GM18517 (cell line): Measurements from ENCODE around the gene PPP1R1C.
"Not testable (repeated sequence)": the region's sequence is repeated elsewhere in the genome, so short reads cannot be mapped to it uniquely, and the experiment has no call there.

ENCODE experiments used
- ATAC-seq: cut with Tn5 transposase; IDR thresholded peaks from one replicate; pipeline ENCODE4 v1.9.1; 2021; ENCODE audit warnings: mild to moderate bottlenecking, moderate library complexity; ENCODE audit not compliant: unreplicated experiment

Gene PPP1R1C

DNA sequence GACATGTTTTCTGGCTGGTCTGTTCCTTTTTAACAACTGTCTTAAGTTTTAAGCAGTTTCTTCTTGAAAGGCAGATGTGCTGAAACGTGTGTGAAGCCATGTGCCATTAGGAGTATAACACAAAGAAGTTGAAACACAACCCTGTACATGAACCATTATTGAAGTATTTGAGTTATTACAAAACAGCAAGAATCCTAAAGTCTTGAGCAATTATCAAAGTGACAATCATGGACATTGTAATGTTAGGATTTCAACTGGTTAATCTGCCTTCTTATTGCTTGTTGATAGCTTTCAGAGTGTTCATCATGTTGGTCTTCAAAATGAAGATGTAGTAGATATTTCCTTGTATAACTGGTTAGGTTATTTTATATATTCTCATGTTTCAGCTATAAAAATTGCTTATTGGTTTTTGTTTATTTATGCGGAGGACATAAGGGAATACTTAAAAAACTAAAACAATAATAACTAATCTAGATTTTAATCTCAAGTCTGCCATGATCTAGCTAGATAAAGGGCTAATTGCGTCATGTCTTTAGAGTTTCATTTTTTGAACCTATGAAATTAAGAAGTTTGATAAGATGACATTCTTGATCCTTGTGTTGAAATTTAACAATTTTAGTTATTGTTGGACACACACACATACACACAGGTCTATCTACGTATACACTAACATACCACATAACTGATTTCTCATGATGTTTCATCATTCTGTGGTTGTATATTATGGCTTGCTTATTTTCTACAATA lies 21.1 kb downstream of the PPP1R1C start:
- ATAC-seq, result no peak

DNA sequence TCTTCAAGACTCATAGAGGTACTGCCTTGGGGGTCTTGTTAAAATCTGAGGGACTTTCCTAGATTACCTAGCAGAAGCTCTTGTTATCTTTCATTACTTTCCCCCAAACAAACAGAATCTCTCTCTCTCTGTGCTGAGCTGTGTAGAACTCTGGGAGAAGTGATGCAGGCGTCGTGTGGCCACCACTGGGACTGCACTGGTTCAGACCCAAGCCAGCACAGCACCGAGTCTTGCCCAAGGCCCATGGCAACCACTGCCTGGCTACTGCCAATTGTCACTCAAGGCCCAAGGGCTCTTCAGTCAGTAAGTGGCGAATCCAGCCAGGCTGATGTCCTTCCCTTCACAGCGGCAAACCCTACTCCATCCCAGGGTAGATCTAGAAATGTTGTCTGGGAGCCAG lies 28.6 kb downstream of the PPP1R1C start:
- ATAC-seq, result no peak

DNA sequence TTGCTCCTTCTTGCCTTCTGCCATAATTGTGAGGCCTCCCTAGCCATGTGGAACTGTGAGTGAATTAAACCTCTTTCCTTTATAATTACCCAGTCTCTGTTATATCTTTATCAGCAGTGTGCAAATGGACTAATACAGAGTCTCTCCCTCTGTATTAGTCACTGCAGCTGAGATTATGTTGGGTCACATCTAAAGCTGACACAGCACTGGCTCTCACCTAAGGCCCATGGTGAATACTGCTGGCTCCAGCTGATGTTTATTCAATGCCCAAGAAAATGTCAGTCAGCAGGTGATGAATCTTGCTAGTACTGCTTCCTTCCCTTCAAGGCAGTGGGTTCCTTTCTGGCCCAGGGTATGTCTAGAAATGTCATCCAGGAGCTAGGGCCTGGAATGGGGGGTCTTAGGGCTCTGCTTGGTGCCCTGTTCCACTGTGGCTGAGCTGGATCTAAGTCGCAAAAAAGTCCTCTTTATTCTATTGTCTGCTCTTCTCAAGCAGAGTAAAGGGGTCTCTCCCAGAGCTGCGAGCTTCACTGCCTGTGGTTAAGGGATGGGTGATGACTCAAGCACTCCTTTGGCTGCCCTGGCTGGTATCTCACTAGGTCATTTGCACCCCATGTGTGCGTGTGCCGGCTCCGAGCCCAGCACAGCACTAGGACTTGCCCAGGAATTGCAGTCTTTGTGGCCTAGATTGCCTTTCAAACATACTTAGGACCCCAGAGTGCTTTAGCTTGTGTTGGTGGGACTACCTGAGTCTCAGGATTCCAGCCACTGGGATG lies 29.9 kb downstream of the PPP1R1C start:
- ATAC-seq, result no peak

DNA sequence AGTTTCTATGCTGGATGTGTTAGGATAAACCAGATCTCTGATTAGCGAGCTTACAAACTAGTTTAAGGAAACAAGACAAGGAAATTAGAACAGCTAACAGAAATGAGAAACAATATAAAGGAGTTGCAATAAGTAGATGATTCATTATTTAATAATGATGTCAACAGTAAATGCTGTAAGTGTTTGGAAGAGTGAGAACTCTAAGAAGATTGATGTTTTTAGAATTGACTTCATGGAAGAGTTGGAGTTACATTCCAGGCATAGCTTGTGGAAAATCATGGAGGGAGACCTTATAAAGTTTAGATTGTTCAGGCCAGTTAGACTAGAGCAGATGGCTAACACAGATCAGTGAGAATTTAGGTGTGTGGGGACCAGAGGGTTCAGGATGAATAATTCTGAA lies 32.6 kb downstream of the PPP1R1C start:
- no peak for ATAC-seq

DNA sequence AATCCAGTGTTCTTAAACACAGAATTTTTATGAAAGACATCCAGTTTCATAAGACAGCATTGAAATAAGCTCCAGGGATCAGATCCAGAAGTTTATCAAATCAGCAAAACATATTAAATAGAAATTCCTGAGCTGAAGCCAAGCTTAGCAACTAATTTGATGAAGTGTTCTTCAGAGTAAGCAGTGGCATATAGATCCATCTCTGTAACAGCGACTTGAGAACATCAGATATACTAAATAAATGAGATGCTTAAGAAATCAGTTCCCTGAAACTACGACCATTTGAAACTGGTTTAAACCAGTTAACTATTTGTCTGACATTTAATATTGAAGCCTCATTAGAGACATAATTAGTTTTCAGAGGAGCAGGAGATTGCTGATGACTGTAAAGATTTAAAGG lies 34.1 kb downstream of the PPP1R1C start:
- no peak for ATAC-seq

DNA sequence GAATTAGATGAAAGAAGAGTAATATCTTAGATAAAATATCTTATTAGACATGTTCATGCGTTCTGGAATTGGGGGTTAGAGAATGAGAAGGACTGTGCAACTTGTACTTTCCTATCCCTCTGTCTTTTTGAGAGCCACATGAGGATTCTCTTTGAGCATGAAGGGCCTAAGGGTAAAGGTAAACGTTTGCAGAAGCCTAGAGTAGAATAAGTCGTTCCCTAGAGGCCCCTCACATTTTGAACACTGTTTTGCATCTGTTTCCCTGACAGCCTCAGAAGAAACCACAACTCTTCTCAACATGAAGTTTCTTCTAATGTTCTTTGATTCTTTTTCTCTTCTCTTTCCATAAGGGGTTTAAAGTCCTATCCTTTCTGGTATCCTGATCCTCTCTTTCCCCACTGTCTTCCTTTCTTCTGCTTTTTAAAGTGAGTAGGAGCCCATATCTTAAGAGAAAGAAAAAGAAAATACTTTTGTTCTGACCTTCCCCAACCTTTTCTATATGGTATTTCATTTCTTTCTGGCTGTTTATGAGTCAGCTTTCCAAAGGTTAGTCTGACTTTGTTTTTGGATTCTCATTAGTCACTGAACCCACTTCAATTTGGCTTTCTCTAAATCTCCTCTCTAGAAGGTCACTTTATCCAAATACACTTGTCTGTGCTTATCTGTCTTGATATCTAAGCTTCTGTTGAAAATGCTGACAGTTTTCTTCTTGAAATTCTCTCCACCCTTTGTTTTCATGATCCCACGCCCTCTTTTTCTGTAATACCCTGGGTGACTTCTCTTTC lies 34.8 kb downstream of the PPP1R1C start:
- ATAC-seq, result no peak

DNA sequence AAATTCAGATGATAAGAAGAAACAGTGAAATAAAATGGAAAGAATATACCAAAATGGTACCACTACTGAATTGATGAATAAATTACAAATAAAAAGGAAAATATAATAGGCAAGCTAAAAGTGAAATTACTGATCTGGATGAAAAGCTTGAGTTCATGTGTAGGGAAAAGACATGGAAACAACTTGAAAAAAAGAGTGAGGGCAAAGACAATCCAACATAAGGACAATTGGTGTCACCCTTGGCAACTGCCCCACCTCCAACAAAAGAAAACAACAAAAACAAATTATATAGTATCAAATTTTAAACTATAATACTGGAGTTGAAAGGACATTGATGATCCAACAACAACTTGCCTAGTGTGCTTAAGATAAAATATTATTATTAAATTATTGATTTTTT lies 37.6 kb downstream of the PPP1R1C start:
- ATAC-seq, result no peak

DNA sequence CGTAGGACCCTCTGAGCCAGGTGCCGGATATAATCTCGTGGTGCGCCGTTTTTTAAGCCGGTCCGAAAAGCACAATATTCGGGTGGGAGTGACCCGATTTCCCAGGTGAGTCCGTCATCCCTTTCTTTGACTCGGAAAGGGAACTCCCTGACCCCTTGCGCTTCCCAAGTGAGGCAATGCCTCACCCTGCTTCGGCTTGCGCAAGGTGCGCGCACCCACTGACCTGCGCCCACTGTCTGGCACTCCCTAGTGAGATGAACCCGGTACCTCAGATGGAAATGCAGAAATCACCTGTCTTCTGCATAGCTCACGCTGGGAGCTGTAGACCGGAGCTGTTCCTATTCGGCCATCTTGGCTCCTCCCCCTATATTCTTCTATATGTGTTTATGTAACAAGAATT lies 45.2 kb downstream of the PPP1R1C start:
- ATAC-seq, result not testable (repeated sequence)

DNA sequence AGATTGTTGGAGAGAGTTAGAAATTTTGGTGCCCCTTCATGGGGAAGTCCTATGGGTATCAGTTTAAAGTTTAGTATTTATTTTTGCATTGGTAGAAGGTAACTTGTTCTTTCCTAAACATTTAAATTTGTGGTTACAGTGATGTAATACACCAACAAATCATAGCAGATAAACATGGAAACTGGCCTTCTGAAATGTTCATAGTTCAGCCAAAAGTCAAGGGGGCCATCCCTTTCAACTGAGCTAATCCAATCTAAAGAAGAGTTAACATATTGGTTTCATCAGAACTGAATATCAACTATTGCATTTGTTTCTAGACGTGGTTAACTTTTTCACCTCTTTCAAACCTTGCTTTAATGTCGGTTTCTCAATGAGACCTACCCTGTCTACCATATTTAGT lies 46.3 kb downstream of the PPP1R1C start:
- ATAC-seq, result no peak

DNA sequence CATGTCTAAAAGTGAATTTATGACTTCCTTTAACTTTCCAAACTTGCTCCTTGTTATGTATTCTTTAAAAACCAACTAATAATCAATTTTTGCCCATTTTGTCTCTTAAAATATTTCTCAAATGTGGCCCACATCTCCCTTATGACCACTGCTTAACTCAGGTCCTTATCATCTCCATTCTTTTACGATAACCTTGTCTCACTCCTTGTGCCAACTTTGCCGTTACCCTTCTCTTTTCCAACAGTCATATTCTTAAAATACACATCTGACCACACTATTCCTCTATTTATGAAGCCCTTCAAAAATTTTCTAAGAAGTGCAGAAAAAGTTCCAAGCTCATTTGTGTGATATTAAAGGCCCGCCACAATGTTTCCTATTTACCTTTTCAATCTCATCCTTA lies 47.8 kb downstream of the PPP1R1C start:
- ATAC-seq, result no peak

DNA sequence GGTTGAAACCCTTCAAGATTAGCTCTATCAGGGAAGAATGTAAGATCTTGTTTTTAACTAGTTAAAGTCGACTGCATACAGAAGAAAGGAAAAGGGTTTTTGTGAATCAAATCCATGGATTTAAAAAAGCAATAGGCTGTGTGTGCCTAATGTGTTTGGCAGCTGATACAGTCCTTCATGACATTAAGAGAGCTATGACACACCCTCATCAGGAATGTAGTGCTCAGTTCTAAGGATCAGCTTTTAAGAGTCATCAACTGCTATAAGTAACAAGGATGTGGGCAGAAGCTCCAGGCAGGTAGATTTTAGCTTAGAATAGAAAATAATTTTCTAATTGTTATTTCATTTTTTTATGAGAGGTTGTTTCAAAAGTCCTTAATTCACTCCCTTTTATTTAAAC lies 52.9 kb downstream of the PPP1R1C start:
- no peak for ATAC-seq

DNA sequence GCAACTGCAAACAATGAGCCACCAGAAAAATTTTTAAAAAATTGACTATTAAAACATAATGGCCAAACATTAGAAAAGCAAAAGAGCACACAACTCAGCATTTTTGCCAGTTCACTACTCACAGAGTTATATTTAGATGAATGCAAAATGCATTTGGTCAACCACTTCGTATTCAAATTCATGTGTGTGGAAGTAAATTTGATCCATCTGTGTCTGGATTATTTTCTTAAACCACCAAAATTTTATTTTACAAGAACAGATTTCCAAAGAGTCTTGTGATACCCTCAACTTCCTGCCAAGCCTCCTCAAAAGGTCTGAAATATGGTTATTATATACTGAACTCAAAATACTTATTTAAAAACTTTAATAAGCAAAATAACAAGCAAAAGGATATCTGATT lies 57.4 kb downstream of the PPP1R1C start:
- ATAC-seq, result no peak

DNA sequence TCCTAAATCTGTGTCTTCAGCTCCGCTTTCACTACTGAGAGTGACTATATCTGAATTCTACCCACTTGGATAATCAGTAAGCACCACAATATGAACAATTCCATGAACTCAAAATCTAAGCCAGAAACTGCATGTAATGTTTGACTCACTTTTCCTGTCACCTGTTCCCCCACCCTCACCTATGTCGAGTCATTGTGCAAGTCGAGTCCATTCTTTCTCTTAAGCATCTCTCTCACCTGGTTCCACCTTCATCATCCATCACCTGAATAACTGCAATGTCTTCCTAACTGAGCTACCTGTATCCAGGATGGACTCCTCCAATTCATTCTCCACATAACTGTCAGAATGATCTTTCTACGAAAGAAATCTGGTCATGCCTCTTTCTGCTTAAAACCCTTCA lies 58.2 kb downstream of the PPP1R1C start:
- ATAC-seq, result no peak

DNA sequence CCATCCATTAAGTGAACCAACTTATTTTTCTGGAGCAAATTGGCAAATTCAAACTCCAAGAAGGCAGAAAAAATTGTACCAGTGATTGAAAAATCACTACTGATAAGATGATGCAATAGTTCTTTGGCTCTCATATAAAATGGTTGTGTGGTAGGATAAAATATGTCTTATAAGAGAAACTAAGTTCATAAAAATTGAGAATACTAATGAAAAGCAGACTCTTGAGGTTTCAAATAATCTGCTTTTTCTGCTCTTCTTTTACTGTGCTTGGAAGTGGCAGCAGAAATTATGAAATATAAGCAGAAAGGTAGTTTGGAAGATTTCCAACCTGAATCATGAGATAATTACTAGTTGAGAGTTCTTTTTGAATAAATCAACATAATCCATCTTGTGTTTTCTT lies 61.9 kb downstream of the PPP1R1C start:
- no peak for ATAC-seq

DNA sequence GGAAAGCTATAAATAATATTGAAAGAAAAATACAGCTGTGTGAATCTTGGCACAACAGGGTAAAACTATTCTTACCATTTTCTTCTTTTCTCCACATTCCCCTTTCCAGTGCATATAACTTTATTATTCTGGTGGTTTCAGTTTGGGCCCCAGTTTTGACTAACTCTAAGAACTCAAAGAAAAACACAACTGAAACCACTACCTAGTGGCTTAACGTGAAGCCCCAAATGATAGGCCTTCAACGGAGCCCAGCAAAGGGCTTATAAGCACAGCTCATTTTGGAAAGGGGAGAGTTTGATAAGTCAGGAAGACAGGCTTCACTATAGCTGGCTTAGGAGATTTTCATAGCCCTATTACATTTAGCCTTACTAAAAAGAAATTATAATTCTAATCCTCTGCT lies 62.4 kb downstream of the PPP1R1C start:
- no peak for ATAC-seq

DNA sequence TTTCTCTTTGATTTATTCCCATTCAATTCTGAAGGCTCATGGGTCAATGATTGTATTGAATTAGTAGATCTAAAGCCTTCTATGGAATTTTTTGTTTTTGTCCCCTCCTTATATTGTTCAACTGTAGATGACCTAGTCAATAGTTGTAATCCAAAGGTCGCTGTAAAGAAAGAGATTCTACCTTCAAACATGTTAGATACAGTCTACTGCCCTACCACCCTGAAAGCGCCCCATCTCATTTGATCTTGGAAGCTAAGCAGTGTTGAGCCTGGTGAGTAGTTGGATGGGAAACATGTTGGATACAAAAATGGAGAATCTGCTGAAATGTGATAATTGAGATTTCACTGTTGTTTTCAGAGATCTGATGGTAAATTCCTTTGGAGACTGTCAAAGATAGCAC lies 63.0 kb downstream of the PPP1R1C start:
- no peak for ATAC-seq

DNA sequence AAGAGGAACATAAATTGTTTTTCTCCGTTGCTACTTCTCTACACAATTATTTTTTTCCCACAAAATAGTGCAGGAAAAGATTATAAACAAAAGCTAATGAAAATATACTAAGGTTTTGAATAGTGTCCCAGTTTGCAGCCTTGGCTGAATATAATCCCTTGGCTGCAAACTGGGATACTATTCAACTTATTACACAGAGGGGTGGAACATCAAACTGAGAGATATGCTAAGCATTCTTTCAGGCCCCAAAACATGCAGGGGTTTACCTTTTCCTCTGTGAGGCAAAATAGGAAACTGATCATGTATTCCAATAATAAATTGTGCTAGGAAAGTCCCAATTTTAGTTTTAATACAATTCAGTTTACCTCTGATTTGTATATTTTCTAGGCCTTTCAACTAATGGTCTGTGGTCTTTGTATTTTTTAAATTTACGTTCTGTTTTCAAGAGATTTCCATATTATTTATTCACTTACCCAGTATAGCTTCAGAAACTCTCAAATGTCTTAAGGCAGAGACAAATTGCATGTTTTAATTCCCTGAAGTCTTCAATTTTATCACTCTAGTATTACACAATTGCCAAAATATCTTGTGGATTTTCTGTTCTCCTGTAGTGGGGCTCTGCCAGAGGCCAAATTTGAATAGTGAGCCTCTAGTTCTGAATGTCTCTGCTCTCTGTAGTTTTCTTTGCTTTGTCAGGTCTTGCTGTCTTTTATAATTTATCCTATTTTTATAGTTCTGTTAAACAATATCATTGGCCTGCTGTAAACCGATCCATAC lies 63.9 kb downstream of the PPP1R1C start:
- ATAC-seq, result no peak

DNA sequence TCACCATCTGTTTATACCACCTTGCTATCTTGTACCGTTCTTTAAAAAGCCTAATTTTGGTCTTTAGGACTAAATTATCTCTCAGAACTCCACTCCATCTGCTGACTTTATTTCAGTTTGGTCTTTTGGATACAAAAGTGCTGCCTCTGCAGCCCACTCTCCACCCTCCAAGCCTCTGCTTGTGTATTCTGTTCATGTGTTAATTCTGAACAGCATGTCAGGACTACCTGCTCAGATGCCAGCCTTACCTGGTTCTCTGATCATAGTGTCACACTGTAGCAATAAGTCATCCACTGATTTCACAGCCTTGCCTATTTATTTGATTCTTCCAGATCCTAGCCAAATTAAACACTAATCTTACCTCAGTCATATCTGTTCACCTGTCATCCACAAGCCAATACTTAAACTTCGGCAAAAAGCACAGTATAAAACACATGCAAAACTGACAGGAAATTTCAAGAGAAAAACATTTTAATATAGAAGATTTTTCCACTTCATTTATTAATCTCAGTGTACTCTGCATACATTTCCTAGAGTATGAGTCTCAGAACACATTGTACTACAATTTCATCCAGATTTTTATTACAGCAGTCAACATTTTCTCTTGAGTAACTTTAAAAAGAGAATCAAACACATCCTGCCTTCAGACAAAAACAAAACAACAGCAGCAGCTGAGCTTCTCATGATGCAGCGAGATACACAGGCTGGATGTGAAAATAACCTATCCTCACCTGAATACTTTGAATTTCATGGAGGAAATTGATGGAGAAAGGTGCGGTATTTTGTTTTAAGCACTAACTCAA lies 64.9 kb downstream of the PPP1R1C start:
- ATAC-seq, result no peak

DNA sequence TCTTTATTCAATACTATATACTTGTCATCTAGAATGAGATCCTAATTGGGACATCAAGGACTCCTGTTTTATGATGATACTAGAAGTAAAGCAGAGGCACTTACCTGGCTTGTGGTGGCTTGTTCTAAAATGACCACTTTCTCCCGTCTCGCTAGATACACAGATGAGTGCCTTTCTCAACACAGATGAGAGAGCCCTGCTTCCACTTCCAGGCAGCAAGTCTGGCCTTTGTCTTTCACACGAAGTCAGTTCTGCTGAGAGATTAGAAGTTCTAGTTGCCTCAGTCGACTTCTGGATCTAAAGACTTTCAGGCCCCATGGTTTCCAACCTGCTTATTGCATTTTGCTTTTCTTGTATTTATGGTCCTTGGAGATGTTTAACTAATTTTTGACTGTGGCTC lies 70.3 kb downstream of the PPP1R1C start:
- no peak for ATAC-seq

DNA sequence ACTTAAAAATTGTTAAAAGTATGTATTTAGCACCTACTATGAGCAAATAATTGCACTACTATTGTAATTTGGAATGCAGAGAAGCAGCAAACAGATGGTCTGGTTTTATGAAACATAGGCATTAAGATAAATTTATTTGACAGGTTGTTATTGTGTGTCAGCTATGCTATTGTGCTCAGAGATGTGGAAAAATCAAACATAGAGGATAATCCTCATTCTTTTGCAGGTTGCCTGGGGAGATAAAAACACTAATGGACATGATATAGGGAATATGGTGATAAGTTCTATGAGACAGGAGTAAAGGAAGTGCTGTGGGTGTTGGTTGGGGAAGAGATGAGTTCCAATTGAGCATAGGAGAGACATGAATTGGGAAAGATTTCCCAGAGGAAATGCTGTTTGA lies 71.3 kb downstream of the PPP1R1C start:
- ATAC-seq, result no peak
